ENCODE data around the gene PPP1R13B.

The PPP1R13B gene

GRCh38 chr14:103882503-103883262 lies 35.3 kb upstream of the PPP1R13B start:
- no peak overlapping the region for H3K4me3 ChIP-seq (ENCODE audit: low read depth, low read length)
- no peak for DNase-seq (ENCODE audit: low read depth)
- TF ChIP-seq CTCF (IDR thresholded peaks at IDR 0.05; ENCODE audit: low read depth, low read length) = no peak
- no peak for TF ChIP-seq MAX (IDR thresholded peaks at IDR 0.05; ENCODE audit: low read depth, low read length)
- no peak for TF ChIP-seq POLR2A (IDR thresholded peaks at IDR 0.05; ENCODE audit: extremely low read depth, insufficient read length)
- no peak for TF ChIP-seq MYC (IDR thresholded peaks at IDR 0.05; ENCODE audit: low read depth, low read length)

GRCh38 chr14:103881268-103882201 lies 34.2 kb upstream of the PPP1R13B start:
- no peak overlapping the region for H3K4me3 ChIP-seq (ENCODE audit: low read depth, low read length)
- no peak for DNase-seq (ENCODE audit: low read depth)
- TF ChIP-seq MAX (IDR thresholded peaks at IDR 0.05; ENCODE audit: low read depth, low read length) (no peak), CTCF (IDR thresholded peaks at IDR 0.05; ENCODE audit: low read depth, low read length) (no peak), POLR2A (IDR thresholded peaks at IDR 0.05; ENCODE audit: extremely low read depth, insufficient read length) (no peak), MYC (IDR thresholded peaks at IDR 0.05; ENCODE audit: low read depth, low read length) (no peak)

GRCh38 chr14:103880348-103881267 lies 33.2 kb upstream of the PPP1R13B start:
- DNase-seq (ENCODE audit: low read depth) = no peak
- no peak overlapping the region for H3K4me3 ChIP-seq (ENCODE audit: low read depth, low read length)
- TF ChIP-seq POLR2A (IDR thresholded peaks at IDR 0.05; ENCODE audit: extremely low read depth, insufficient read length) = no peak
- TF ChIP-seq CTCF (IDR thresholded peaks at IDR 0.05; ENCODE audit: low read depth, low read length) = no peak
- TF ChIP-seq MAX (IDR thresholded peaks at IDR 0.05; ENCODE audit: low read depth, low read length) = no peak
- no peak for TF ChIP-seq MYC (IDR thresholded peaks at IDR 0.05; ENCODE audit: low read depth, low read length)

GRCh38 chr14:103879570-103880347 lies 32.4 kb upstream of the PPP1R13B start:
- no peak for DNase-seq (ENCODE audit: low read depth)
- no peak for TF ChIP-seq POLR2A (IDR thresholded peaks at IDR 0.05; ENCODE audit: extremely low read depth, insufficient read length)
- no peak for TF ChIP-seq MYC (IDR thresholded peaks at IDR 0.05; ENCODE audit: low read depth, low read length)
- no peak for TF ChIP-seq MAX (IDR thresholded peaks at IDR 0.05; ENCODE audit: low read depth, low read length)
- TF ChIP-seq CTCF (IDR thresholded peaks at IDR 0.05; ENCODE audit: low read depth, low read length) = no peak
- no peak overlapping the region for H3K4me3 ChIP-seq (ENCODE audit: low read depth, low read length)

Data from NB4 (cell line).